ENCODE results near the gene GRIK5.
"Not testable (repeated sequence)": the region's sequence is repeated elsewhere in the genome, so short reads cannot be mapped to it uniquely, and the experiment has no call there.

Gene GRIK5

DNA sequence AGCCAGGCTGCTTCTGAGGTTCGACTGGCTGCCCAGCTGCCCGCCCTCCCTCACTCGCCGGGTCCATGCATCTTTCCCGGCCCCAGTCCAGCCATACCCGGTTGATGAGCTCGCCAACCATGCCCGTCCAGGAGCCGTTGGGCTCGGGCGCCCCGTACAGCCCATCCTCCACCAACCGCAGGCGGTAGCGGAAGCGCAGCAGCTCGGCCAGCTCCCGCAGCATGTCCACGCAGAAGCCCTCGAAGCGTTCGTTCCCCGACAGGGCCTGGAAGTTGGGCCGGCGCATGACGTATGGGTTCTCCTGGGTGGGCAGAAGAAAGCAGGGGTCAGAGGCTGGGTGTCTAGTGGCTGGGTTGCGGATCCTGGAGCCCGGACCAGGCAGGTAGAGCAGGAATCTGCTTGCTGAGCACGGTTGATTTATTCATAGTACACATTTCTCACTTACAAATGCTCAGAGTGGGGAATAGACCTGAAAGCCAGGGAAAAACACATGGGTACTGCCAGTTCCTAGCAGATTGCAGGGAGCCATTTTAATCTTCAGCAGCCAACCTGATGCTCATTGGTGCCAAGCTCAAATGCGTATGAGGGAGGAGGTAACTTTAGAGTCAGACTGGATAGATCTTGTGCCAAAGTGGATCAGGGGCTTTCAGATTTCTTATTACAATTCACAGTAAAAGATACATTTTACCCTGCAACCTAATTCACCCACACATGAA, 27.4 kb downstream of the GRIK5 start:
- no peak for DNase-seq

DNA sequence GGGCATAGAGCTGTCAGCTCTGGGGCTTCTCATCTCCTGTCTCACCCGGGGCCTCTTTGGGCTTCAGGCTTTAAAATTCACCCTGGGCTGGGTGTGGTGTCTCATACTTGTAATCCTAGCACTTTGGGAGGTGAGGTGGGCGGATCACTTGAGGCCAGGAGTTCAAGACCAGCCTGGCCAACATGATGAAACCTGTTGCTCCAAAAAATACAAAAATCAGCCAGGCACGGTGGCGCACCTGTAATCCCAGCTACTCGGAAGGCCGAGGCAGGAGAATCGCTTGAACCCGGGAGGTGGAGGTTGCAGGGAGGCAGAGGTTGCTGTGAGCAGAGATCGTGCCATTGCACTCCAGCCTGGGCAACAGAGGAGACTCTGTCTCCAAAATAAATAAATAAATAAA, 29.5 kb downstream of the GRIK5 start:
- DNase-seq, result not testable (repeated sequence)

DNA sequence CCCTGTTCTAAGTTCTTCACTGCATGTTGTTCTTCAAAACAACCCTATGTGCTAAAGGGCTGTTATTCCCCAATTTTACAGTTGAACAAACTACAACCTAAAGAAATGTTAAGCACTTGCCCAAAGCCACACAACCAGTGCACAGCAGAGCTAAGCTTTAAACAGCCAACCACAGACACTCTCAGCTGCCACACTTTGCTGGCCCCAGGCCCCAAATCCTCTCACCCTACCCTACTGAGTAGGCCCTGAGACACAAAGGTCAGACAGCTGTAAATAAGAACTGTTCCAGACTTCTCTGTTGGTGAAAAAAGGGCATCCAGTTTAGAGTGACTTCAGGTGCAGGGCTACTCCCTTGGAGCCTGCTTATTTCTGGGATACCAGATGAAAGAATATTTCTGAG, 30.0 kb downstream of the GRIK5 start:
- no peak for DNase-seq

DNA sequence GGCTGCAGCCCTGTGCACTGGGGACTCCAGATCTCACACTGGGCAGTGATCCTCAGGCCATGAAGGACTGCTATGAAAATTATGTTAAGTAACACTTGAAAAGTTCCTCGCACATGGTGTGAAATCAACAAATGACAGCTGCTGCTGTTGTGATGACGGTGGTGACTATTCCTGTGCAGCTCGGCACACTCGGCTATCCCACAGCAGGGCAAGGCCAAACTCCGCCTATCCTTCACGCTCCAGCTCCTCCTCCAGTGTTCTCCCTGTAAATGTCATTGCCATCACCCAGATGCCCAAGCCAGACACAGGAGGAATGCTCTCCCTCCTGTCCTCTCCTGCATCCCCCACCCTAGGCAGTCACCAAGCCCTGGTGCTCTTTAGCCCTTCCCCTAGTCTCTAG, 31.3 kb downstream of the GRIK5 start:
- DNase-seq, result no peak

DNA sequence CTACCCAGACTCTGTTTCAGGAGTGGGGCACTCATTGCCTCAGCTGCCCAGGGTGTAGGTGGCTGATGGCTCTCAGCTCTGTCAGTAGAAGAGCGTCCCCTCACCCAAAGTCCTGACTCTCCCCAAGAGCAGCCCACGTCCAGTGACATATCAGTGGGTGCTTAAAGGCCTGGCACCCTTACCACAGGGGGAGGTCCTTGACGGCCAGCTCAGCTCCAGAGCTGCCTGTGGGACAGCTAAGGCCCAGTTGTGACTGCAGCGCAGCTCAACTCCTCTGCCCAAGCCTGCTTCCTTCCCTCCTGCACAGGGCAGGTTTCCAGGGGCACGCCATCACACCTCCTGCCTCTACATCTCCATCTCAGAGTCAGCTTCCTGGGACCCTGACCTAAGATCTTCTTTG, 32.4 kb downstream of the GRIK5 start:
- no peak for DNase-seq

DNA sequence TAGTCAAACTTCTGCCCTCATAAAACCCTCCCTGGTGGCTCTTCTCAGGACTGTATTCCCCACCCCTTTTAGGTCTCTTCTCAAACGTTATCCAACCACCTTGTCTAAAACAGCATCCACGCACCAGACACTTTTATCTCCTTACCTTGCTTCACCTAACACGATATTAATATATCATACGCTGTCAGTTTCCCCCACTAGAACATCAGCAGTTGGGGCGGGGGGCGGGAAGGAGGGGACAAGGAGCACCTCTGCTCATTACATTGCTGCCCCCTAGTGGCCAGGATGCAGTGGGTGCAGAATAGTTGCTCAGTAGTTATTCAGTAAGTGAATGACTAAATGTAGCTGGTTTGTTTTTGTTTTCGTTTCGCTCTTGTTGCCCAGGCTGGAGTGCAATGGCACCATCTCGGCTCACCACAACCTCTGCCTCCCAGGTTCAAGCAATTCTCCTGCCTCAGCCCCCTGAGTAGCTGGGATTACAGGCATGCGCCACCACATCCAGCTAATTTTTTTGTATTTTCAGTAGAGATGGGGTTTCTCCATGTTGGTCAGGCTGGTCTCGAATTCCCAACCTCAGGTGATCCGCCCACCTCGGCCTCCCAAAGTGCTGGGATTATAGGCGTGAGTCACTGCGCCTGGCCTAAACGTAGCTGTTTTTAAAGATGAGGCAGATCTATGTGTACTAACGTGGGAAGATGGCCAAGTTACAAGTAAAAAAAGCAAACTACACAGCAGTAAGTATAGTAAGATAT, 35.2 kb downstream of the GRIK5 start:
- peak; percentile 84 for DNase-seq

DNA sequence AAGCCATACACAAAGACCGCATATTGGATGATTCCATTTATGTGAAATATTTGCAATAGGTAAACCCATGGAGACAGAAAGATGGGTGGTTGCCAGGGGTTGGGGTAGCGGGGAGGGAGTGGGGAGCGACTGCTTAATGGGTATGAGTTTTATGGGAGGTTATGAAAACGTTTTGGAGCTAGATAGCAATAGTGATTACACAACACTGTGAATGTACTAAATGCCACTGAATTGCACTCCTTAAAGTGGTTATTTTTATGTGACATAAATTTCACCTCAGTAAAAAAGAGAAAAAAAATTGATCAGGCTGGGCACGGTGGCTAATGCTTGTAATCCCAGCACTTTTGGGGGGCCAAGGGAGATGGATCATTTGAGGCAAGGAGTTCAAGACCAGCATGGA, 36.6 kb downstream of the GRIK5 start:
- no peak for DNase-seq

- no peak for DNase-seq
These were observed 37.6 kb downstream of the GRIK5 start for GRCh38 chr19:42032431-42032830.

GRCh38 chr19:42030645-42031440, 39.2 kb downstream of the GRIK5 start:
- DNase-seq, result no peak

GRCh38 chr19:42028304-42029216, 41.4 kb downstream of the GRIK5 start:
- DNase-seq, result peak; percentile 29

DNA sequence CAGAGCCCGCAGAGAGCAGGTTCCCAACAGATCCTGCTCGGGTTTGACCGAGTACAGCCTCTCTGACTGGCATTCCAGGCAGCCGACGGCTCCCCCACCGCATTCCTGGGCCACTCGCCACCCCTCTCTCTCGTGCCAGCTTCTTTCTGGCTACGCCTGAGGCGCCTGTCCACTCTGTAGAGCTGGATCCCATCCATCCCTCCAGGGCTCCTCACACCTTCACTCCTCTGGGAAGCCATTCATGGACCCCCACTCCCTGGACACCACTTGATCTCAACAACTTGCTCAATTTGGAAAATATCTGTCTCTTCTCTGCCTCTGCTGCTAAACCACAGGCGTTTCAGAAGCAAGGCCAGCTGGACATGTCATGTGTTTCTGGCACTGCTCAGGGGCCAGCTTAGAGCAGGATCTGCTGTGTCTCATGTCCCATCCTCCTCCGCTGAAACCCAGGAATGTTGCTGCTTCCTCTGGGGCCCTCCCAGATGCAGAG, 45.3 kb downstream of the GRIK5 start:
- DNase-seq, result no peak

DNA sequence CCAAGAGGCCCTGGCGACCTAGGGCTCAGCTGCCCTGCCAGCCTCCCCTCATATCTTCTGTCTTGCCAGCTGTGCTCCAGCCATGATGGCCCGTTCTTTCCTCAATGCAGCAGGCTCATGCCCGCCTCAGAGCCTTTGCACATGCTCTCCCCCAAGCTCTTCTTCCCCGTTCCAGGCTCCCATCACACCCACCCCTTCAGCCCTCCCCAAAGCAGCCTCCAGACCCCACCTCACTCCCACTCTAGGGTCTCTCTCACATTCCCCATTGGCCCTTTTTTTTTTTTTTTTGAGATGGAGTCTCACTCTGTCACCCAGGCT, 46.1 kb downstream of the GRIK5 start:
- DNase-seq, result no peak

DNA sequence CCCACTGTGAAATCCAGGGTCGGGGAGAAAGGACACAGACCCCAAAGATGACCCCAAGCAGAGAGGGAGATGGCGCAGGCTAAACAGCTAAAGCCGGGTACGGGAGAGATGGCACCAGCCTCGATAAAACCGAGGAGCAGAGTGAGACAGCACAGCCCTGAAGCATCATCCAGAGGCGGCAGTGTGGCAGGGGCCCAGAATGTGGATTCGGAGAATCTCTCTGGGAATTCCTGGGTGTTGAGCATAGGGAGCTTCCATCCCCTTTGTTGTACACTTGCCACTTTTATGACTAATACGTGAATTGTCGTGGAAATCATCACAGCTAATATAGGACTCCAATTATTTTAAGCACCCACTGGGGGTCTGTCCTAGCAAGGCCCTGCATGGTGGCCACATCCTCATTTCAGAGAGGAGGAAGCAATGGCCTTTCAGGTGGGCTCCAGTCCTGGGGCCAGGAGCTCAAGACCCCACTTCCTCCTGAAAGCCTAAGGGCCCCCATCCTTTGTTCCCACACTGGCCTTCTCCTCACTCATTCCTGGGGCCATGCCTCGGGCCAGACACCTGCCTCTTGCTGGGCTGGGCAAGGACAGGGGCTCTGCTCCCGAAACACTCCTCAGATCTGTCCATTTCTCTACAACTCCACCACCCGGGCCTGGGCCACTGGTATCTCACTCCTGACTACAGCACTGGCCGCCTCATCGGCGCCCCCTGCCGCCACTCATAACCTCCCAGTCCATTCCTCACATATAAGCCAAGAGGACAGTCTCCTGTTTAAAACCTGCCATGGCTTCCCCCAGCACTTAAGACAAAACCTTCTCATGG, 46.7 kb downstream of the GRIK5 start:
- DNase-seq, result peak; percentile 24

GRCh38 chr19:42022616-42023015, 47.4 kb downstream of the GRIK5 start:
- DNase-seq, result no peak

DNA sequence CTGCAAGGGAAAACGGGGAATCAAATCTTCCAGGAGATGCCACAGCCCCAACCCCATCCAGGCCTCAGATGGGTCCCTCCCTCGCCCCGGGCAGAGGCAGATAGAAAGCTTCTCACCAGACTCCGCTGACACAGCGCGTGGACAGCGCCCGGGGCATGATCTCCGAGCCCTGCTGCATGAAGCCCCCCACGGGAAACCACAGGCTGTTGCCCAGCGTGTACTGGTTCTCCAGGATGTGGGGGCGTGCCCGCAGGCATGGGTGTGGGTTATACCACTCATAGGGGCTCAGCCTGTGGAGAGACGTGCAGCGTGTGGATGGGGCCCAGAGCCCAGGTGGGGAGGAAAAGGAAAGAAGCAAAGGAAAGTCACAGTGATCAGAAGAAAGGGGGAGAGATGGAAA, 48.8 kb downstream of the GRIK5 start:
- no peak for DNase-seq

DNA sequence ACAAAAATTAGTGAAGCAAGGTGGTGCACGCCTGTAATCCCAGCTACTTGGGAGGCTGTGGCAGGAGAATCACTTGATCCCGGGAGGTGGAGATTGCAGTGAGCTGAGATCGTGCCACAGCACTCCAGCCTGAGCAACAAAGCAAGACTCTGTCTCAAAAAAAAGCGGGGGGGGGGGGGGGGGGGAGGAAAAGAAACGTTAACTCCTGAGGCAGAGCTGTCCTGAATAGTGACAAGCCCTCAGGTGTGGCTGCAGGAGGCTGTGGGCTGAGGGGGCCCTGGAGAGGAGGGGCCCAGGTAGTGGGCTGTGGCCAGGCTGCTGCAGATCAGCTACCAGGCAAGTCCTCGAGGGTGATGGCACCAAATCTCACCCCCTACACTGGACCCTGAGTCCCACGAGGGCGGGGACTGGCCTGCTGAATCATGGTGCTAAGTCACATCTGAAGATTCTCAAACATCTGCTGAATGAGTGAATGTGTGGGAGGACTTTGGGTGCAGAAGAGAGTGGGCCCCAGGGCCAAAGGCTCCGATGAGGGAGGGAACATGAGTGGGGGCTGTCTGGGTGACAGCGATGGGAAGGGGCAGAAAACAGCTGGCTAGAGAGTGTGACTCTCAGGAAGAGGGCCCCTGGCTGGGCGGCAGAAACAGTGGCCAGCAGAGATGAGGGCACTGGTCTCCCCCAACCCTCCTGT, 51.4 kb downstream of the GRIK5 start:
- no peak for DNase-seq

GRCh38 chr19:42017040-42017439, 53.0 kb downstream of the GRIK5 start:
- no peak for DNase-seq

- DNase-seq, result not testable (repeated sequence)
These were observed 57.3 kb downstream of the GRIK5 start for GRCh38 chr19:42012747-42013146.

DNA sequence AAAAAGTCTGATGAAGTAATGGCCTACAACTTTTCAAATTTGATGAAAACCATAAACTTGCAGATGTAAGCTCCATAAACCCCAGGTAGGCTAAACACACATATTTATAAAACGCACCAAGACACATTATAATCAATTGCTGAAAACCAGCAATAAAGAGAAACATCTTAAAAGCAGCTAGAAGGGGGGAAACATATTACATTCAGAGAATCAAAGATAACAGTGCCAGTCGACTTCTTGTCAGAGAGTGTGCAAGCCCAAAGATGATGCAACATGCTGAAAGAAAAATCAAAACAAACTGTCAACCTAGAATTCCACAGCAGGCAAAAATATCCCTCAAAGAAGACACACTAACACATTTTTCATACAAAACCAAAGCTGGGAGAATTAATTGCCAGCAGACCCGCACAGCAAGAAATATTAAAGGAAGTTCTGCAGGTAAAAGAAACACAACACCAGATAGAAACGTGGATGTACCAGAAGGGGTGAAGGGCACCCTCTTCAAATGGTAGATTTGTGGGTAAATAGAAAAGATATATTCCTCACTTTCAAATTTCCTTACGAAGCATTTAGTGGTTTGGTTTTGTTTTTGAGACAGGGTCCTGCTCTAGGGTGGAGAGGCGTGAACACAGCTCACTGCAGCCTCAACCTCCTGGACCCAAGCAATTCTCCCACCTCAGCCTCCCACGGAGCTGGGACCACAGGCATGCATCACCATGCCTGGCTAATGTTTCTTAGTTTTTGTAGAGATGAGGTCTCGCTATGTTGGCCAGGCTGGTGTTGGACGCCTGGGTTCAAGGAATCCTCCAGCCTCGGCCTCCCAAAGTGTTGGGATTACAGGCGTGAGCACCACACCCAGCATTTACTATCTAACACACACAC, 59.5 kb downstream of the GRIK5 start:
- no peak for DNase-seq

GRCh38 chr19:42006569-42006968, 63.4 kb downstream of the GRIK5 start:
- DNase-seq, result no peak

All from activated CD4-positive, alpha-beta T cell treated with anti-CD3 and anti-CD28 coated beads, Interleukin-2, amount 50 U/mL, for 16 hours (primary cell).